T-helper 1 cell treated with Interleukin-12 subunit alpha and Interleukin-12 subunit beta and Interleukin-4 antibody, amounts not matched to agents 30 μg/mL and 1 μg/mL, for 36 hours (primary cell): ENCODE results near the gene TMEM244.

Experiments used
- H3K27ac Mint-ChIP-seq: one replicate; pipeline ENCODE4 v1.8.0; 2021; ENCODE audit warnings: mild to moderate bottlenecking, mixed read lengths
- H3K27me3 Mint-ChIP-seq: one replicate; pipeline ENCODE4 v1.8.0; 2021; ENCODE audit warnings: low read depth, mixed read lengths
- H3K36me3 Mint-ChIP-seq: one replicate; pipeline ENCODE4 v1.8.0; 2021; ENCODE audit warnings: low read depth, mixed read lengths
- H3K4me1 Mint-ChIP-seq: one replicate; pipeline ENCODE4 v1.8.0; 2021; ENCODE audit warnings: low read depth, mixed read lengths
- H3K4me3 Mint-ChIP-seq: one replicate; pipeline ENCODE4 v1.8.0; 2021; ENCODE audit warnings: mild to moderate bottlenecking, moderate library complexity, mixed read lengths
- H3K9me3 Mint-ChIP-seq: one replicate; pipeline ENCODE4 v1.8.0; 2021; ENCODE audit warnings: mixed read lengths

The TMEM244 gene, protein sequence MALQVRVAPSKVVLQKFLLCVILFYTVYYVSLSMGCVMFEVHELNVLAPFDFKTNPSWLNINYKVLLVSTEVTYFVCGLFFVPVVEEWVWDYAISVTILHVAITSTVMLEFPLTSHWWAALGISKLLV

DNA sequence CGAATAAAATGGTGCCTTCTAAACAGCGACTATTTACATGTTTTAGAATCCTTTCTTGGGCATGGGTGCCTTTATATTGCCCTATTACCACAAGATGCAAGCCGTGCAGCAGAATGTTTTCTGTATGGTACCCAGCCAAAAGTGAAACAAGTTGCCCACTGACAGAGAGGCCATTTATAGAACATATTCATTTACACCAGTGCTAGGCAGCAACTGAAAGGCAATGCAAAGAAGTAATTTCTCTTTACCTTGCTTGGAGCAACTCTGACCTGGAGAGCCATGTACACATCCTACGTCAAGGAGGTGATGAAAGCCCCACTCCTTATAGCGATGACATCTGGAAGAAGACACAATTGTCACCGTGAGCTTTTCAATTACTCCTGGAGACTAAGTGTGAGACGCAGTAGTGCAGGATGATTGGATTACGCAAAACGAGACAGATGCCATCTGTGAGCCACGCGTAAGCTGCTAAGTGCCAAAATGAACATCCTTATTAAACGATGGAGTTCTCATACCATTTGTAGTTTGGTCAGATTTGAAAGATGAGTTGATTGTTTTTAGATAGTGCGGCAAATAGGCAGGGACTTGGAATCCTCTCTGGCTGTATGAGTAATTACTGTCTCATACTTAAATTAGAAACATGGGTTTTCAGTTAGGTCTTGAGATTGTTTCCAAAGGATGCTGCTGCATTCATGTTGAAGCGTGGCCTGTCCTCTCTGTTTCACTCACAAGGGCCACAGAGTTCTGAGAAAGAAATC, at the start of gene TMEM244:
Gene TMEM244 (minus strand): TSS at position 408 of the 758 bp plus-strand sequence. CDS start 127 bp downstream, at position 281.
- Mint-ChIP-seq H3K4me1 (peaks cover 10% of the 10 kb centered on the region), H3K36me3 (no peaks in the 10 kb centered on the region), H3K4me3 (peak within 1 kb of the TSS; percentile 43), H3K27me3 (no peaks in the 10 kb centered on the region), H3K27ac (peak within 1 kb of the TSS; percentile 67), H3K9me3 (no peaks in the 10 kb centered on the region)

DNA sequence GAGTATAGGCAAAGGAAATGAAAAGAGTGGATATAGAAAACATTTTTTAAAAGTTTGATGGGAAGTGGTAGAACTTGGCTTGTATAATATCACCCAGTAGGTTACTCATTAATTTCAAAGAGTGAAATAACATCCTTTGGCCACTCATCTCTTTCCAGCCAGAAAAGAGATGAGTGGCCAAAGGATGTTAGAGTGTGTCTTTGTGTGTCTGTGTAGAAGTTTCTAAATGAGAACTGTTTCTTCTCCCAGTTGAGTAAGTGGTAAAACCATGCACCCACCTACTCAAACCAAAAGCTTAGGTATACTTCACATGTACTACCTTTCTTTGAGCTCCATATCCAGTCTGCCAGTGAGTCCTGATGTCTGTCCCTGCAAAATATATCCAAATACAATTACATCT, 47.7 kb upstream of the TMEM244 start:
- H3K27me3 Mint-ChIP-seq: peaks cover 5% of the 10 kb centered on the region

DNA sequence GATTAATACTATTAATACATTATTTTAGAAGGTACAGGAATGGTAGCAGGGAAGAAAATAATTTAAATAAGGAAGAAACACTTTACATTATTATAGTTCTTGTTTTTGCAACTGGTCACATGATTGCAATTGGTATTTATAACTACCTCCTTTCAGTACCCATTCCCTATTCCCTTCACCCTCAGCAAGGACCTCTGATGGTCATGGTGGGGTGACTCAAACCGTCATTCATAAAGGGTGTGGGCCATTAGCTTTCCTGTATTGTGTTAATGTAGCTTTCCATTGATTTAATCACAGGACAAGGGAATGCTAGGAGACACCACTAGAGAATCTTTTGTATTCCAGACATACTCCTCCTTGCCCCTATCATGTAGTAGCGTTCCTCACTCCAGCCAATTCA, 47.2 kb upstream of the TMEM244 start:
- no peaks in the 10 kb centered on the region for H3K36me3 Mint-ChIP-seq
- no peaks in the 10 kb centered on the region for H3K9me3 Mint-ChIP-seq
- H3K27me3 Mint-ChIP-seq: peaks cover 5% of the 10 kb centered on the region
- H3K27ac Mint-ChIP-seq: no peak overlapping the region
- no peak overlapping the region for H3K4me3 Mint-ChIP-seq
- no peaks in the 10 kb centered on the region for H3K4me1 Mint-ChIP-seq

More for the DNA sequence above, 47.7 kb upstream of the TMEM244 start:
- Mint-ChIP-seq H3K4me3 (no peak overlapping the region), H3K9me3 (no peaks in the 10 kb centered on the region), H3K36me3 (no peaks in the 10 kb centered on the region), H3K4me1 (no peaks in the 10 kb centered on the region), H3K27ac (no peak overlapping the region)

DNA sequence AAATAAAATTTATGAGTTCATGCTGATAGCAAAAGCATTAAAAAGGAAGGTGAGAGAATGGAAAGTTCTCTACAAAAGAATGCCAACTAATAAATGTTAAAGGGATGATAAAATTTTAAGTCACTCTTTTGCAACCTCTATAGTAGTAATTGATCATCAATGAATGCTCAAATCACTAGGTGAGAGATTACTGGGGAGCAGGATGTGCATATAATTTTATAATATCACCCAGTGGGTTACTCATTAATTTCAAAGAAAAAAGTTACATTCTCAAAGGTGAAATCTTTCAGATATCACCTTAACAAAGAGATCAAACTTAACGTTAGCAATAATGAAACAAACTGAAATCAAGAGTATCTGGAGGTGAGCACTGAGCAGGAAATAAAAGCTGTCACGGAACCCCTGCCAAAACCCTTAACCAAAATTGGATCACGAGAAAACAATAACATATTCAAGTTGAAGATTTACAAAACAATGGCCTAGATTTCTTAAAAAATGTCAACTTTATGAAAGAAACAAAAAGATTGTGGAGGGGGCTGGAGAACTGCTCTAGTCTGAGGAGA, 45.5 kb upstream of the TMEM244 start:
- Mint-ChIP-seq H3K4me1 (no peaks in the 10 kb centered on the region), H3K27ac (no peak overlapping the region), H3K36me3 (no peaks in the 10 kb centered on the region), H3K27me3 (peaks cover 20% of the 10 kb centered on the region), H3K4me3 (no peak overlapping the region), H3K9me3 (no peaks in the 10 kb centered on the region)

DNA sequence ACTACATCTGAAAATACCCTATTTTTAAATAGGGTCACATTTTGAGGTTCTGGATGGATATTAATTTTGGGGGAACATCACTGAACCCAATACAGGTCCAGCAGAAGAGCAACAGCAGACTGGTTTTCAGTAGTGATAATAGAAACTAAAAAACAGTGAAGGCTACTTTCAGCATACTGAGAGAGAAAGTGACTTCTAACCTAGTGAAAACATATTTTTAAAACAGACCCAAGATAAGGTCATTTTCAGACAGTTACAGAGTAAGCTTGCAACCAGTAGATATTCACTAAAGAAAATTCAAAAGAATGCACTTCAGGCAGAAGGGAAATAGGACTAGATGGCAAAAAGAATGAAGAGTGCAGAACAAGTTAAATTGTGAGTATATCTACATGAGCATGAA, 42.0 kb upstream of the TMEM244 start:
- Mint-ChIP-seq H3K4me1 (no peaks in the 10 kb centered on the region), H3K4me3 (no peak overlapping the region), H3K27me3 (peaks cover 30% of the 10 kb centered on the region)

DNA sequence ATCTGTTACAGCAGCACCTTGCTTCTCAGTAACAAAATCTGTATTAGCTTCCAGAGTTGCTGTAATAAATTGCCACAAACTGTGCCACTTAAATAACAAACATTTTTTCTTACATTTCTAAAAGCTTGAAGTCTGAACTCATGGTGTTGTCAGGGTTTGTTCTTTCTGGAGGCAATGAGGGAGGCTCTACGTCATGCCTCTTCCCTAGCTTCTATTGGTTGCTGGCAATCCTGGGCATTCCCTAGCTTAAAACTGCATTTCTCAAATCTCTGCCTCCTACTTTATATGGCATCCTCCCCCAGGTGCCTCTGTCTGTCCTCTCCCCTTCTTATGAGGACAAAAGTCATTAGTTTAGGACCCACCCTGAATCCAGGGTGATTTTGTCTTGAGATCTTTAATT, 41.6 kb upstream of the TMEM244 start:
- Mint-ChIP-seq H3K9me3 (no peaks in the 10 kb centered on the region), H3K4me3 (no peak overlapping the region), H3K27ac (no peak overlapping the region), H3K4me1 (no peaks in the 10 kb centered on the region), H3K36me3 (no peaks in the 10 kb centered on the region), H3K27me3 (peaks cover 30% of the 10 kb centered on the region)

More for the DNA sequence above, 42.0 kb upstream of the TMEM244 start:
- H3K36me3 Mint-ChIP-seq: no peaks in the 10 kb centered on the region
- no peak overlapping the region for H3K27ac Mint-ChIP-seq
- H3K9me3 Mint-ChIP-seq: no peaks in the 10 kb centered on the region

DNA sequence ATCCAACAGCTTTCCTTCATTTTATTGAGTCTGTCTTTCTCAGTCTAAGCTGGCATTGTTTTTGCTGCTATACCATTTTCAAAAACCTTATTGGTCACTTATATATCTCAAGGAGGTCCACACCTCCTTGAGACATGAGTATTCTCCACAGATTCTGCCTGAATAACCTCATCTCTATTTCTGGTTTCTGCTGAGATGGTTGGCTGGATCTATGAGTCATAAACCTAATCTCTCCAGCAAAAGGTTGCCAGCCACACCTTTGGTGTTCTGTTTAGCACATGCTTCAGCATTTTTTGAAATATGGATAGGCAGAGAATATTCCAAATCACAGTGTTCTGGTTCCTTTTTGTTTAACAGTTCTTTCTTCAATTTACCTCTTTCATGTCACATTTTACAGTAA, 40.8 kb upstream of the TMEM244 start:
- no peaks in the 10 kb centered on the region for H3K9me3 Mint-ChIP-seq
- no peaks in the 10 kb centered on the region for H3K4me1 Mint-ChIP-seq
- H3K27ac Mint-ChIP-seq: no peak overlapping the region
- peaks cover 30% of the 10 kb centered on the region for H3K27me3 Mint-ChIP-seq
- H3K4me3 Mint-ChIP-seq: no peak overlapping the region
- H3K36me3 Mint-ChIP-seq: no peaks in the 10 kb centered on the region

DNA sequence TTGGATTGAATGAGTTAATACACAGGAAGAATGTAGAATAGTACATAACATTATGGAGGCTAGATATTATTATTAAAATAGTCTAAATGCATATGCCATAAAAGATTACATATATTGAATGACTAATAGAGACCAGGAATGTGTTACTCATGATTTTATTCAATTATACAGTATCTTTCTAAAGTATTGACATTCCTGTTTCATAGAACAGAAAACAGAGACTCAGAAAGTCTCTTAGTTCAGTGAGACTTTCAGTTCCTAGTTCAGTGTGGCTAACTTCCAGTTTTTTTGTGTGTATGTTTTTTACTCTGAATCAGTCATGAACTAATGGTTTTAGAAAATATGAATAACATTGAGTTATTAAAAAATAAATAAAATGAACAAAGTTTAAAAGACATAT, 34.6 kb upstream of the TMEM244 start:
- H3K36me3 Mint-ChIP-seq: no peaks in the 10 kb centered on the region
- peaks cover 4% of the 10 kb centered on the region for H3K27me3 Mint-ChIP-seq
- no peaks in the 10 kb centered on the region for H3K9me3 Mint-ChIP-seq
- H3K4me3 Mint-ChIP-seq: no peak overlapping the region
- no peaks in the 10 kb centered on the region for H3K4me1 Mint-ChIP-seq
- no peak overlapping the region for H3K27ac Mint-ChIP-seq

DNA sequence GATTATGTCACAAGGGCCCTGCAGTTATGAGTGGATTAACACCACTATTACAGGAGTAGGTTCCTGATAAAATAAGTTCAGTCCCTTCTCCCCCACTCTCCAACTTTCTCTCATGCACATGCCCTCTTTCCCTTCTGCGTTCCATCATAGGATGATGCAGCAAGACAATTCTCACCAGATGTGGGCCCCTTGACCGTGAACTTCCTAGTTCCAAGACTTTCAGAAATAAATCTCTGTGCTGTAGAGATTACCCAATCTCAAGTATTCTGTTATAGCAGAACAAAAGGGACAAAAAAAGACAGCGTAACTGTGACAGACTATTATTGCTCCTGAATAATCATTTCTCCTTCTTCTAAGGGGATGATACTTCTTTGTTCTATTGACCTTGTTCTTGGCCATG, 33.8 kb upstream of the TMEM244 start:
- no peak overlapping the region for H3K27ac Mint-ChIP-seq
- no peaks in the 10 kb centered on the region for H3K36me3 Mint-ChIP-seq
- no peaks in the 10 kb centered on the region for H3K9me3 Mint-ChIP-seq
- no peaks in the 10 kb centered on the region for H3K27me3 Mint-ChIP-seq
- no peak overlapping the region for H3K4me3 Mint-ChIP-seq
- H3K4me1 Mint-ChIP-seq: peaks cover 5% of the 10 kb centered on the region

DNA sequence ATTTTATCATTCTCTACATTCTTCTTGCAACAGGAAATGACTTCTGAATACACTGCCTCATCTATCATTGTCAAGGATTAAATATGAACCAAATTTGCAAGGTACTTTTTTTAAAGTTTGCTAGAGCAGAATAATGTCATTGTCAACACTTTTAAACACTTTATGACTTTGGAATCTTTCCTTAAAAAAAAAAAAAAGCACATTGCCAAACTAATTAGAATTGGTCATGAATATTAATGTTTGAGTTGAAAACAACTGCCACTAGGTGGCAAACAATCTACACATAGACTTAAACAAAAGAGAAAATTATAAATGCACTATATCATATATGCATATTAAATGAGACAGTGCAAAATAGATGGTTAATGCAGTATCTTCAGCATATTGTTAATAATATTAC, 32.5 kb upstream of the TMEM244 start:
- Mint-ChIP-seq H3K4me1 (peaks cover 5% of the 10 kb centered on the region), H3K27ac (no peak overlapping the region), H3K27me3 (no peaks in the 10 kb centered on the region), H3K36me3 (no peaks in the 10 kb centered on the region), H3K4me3 (no peak overlapping the region), H3K9me3 (no peaks in the 10 kb centered on the region)

DNA sequence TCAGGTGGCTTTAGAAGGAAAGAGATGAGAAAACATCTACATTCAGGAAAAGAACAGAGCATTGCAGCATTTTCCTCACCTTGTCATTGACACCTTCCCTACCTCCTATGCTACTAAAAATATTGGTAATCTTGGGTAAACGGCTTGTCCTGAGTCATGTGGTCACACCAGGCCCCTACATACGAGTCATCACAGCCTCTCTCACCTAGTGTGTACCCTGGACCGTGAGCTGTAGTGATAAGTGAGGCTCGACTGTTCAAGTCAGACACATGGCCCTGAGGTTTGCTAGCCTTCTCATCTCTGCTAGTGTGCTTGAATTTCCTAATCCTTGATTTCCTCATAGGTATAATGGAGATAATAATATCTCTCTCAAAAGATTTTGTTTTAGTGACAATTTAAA, 29.6 kb upstream of the TMEM244 start:
- Mint-ChIP-seq H3K9me3 (no peaks in the 10 kb centered on the region), H3K4me3 (no peak overlapping the region), H3K27me3 (peaks cover 4% of the 10 kb centered on the region)

DNA sequence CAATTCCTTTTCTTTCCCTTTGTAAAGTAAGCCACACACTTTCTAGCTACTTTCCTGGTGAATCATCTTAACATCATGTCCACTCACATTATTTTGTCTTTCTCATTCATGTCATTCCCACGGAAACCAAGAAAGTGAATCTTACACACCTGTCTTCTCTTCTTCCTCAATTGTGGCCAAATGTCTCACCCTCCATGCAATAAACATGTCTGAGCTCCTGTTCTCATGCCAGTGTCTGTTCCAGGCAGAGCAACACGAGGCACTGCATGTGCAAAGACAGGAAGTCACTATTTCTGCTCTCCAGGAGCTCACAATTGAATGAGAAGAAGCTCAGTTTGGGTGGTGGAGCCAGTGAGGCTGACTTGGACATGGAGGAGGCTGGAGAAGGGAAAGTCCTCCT, 29.0 kb upstream of the TMEM244 start:
- no peak overlapping the region for H3K27ac Mint-ChIP-seq

More for the DNA sequence above, 29.6 kb upstream of the TMEM244 start:
- Mint-ChIP-seq H3K4me1 (peaks cover 5% of the 10 kb centered on the region), H3K27ac (no peak overlapping the region), H3K36me3 (no peaks in the 10 kb centered on the region)

DNA sequence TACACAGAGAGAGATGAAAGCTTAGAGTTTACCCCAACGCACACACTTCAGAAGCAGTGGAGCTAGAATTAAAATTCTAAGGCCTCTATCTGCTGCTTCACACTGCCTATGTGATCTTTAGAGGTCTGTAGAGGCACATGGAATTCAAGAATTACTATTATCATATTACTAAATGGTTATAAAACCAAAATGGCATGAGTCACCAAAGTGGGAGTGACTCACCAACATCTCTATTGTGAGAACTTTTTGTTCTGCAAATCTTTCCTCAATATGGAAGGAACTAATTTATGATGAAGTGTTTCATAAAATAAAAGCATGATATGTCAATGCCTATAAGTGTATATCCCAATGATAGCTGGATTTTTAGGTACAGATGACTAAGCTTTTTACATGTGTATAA, 28.5 kb upstream of the TMEM244 start:
- Mint-ChIP-seq H3K4me1 (peaks cover 5% of the 10 kb centered on the region), H3K27ac (no peak overlapping the region), H3K4me3 (no peak overlapping the region), H3K9me3 (no peaks in the 10 kb centered on the region), H3K27me3 (peaks cover 4% of the 10 kb centered on the region), H3K36me3 (no peaks in the 10 kb centered on the region)

More for the DNA sequence above, 29.0 kb upstream of the TMEM244 start:
- peaks cover 5% of the 10 kb centered on the region for H3K4me1 Mint-ChIP-seq
- H3K4me3 Mint-ChIP-seq: no peak overlapping the region
- no peaks in the 10 kb centered on the region for H3K9me3 Mint-ChIP-seq
- no peaks in the 10 kb centered on the region for H3K36me3 Mint-ChIP-seq
- H3K27me3 Mint-ChIP-seq: peaks cover 4% of the 10 kb centered on the region

DNA sequence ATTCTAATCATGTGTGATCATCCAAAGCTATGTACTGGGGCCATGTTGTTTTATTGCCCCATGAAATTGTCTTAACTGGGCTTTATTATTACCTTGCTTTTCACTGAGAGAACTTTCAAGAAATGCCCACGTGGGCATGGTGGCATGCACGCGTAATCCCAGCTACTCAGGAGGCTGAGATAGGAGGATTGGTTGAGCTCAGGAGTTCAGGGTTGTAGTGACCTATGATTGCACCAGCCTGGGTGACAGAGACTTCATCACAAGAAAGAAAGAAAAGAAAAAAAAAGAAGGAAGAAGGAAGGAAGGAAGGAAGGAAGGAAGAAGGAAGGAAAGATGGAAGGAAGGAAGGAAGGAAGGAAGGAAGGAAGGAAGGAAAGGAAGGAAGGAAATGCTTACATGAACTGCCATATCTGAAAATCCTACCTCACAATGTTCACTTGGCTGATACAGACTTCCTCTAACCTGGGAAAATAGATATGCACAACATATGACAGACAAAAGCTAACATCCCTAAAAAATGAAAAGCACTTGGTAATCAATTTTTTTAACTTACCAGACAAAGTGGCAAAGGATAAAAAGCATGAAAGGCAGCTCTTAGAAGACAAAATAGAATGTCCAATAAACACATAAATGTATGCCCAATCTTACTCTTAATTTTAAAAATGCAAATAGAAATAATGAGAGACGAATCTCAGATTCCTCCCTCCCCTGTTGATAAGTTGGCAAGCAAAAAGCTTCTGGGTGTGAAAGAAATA, 25.5 kb upstream of the TMEM244 start:
- Mint-ChIP-seq H3K4me1 (peaks cover 19% of the 10 kb centered on the region), H3K36me3 (peaks cover 13% of the 10 kb centered on the region), H3K27ac (no peak overlapping the region), H3K9me3 (peaks cover 17% of the 10 kb centered on the region), H3K27me3 (peaks cover 4% of the 10 kb centered on the region), H3K4me3 (no peak overlapping the region)
